Measurements from ENCODE around the gene PTCD3.

The PTCD3 gene

DNA sequence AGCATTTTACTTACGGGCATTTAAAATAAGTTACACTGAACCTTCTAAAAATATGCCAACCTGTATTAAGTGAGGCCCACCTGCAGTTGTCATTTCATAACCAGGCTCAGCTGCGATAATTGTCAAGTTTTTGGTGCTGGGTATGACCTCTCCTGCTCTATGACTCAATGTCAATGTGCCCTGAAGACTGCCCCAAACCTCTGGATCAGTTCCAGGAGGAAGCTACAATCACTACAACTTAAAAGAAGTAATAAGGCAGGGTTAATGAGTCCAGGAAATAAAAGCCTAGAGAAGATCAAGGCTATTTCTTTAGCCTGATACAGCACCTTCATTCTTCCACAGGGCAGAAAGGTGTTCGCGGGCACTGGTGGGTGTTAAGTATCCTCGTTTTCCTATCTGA lies 23.3 kb upstream of the PTCD3 start:
- Histone ChIP-seq H3K4me1 (ENCODE audit: low read depth, poor library complexity, severe bottlenecking) (peaks cover 37% of the 10 kb centered on the region), H3K36me3 (ENCODE audit: insufficient read depth) (peaks cover 12% of the 10 kb centered on the region; the same call in 1 of the 2 replicates), H3K9ac (no peak overlapping the region), H3K4me3 (IDR thresholded peaks at IDR 0.05; ENCODE audit: insufficient read depth, low read depth, low read length) (no peak overlapping the region), H3K27me3 (ENCODE audit: insufficient read depth, low read depth) (no peaks in the 10 kb centered on the region), H4K20me1 (ENCODE audit: insufficient read depth) (0 out of 2 replicates have a peak, but pooled peaks cover 4% of the 10 kb centered on the region), H3K79me2 (ENCODE audit: insufficient read depth, low read depth) (no peaks in the 10 kb centered on the region), H2AFZ (ENCODE audit: low read depth) (no peak overlapping the region), H3K4me2 (no peak overlapping the region), H3K27ac (no peak overlapping the region)
- TF ChIP-seq, protein P1, sequence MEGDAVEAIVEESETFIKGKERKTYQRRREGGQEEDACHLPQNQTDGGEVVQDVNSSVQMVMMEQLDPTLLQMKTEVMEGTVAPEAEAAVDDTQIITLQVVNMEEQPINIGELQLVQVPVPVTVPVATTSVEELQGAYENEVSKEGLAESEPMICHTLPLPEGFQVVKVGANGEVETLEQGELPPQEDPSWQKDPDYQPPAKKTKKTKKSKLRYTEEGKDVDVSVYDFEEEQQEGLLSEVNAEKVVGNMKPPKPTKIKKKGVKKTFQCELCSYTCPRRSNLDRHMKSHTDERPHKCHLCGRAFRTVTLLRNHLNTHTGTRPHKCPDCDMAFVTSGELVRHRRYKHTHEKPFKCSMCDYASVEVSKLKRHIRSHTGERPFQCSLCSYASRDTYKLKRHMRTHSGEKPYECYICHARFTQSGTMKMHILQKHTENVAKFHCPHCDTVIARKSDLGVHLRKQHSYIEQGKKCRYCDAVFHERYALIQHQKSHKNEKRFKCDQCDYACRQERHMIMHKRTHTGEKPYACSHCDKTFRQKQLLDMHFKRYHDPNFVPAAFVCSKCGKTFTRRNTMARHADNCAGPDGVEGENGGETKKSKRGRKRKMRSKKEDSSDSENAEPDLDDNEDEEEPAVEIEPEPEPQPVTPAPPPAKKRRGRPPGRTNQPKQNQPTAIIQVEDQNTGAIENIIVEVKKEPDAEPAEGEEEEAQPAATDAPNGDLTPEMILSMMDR (conservative IDR thresholded peaks at IDR 0.05; ENCODE audit: low read depth, low read length): no peak

DNA sequence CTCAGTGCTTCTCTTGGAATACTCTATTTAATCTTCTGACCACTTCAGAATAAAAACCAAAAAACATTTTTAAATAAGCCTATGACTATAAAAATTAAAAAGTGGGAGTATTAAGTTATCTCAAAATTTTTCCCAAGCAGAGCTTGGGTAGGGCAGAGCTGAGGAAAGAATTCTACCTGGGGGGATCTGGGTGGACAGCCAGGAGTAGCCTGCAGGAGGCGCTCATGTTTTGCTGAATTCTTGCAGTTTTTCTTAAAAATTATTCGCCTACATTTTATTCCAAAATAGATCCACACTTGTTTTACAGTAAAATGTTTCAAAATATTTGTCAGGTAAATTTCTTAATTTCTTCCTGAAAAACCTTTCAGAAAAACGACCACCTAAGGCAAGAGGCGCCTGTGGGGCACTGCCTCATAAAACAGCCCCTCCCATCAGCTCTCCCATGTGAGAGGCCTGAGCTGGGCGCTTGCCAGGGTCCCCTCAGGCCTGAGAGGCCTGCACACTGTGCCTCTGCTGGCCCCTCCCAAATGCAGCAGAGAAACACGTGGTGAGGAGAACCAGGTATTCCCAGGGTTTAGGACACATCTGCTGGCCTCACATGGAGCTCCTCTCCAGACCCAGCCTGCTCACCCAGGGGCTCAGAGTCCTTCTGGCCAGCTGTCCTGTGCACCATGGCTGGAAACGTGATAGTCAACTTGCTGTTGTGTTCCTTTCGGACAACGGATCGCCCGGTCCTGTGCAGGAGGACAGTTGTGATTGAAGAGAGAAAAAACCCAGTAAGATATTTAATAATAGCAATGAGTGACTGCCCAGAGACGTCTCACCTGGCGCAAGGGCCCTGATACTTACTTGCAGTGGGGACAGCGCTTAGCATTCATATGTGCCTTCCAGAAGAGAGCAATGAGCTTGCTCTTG lies 17.8 kb upstream of the PTCD3 start:
- TF ChIP-seq, protein P1 (conservative IDR thresholded peaks at IDR 0.05; ENCODE audit: low read depth, low read length): peak; percentile 70
- H3K36me3 ChIP-seq (ENCODE audit: insufficient read depth): peaks cover 16% of the 10 kb centered on the region; the same call in 1 of the 2 replicates
- H3K27me3 ChIP-seq (ENCODE audit: insufficient read depth, low read depth): no peaks in the 10 kb centered on the region
- H3K4me1 ChIP-seq (ENCODE audit: low read depth, poor library complexity, severe bottlenecking): no peaks in the 10 kb centered on the region
- H2AFZ ChIP-seq (ENCODE audit: low read depth): no peak overlapping the region
- H3K27ac ChIP-seq: no peak overlapping the region
- H3K4me2 ChIP-seq: no peak overlapping the region
- H3K79me2 ChIP-seq (ENCODE audit: insufficient read depth, low read depth): 0 out of 2 replicates have a peak, but pooled peaks cover 5% of the 10 kb centered on the region
- H3K9ac ChIP-seq: no peak overlapping the region
- no peak overlapping the region for H3K4me3 ChIP-seq (IDR thresholded peaks at IDR 0.05; ENCODE audit: insufficient read depth, low read depth, low read length)
- no peaks in the 10 kb centered on the region for H4K20me1 ChIP-seq (ENCODE audit: insufficient read depth)

DNA sequence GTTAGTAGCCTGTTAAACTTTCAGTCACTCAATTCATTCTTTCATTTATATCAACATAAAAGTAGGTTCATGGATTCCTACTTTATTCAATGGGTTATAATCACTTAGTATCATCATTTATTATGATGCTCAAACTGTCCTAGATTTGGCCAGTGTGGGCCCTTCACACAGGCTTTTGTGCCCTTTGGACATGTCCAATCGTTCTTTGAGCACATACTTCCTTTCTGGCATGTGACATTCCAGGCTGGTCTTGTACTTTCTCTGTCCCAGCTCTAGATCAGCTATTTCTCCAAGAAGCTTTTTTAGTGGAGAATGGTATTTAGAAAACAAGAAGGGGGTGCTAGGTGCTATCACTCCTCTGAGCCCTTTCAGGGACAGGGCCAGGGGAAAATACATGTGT lies 11.8 kb upstream of the PTCD3 start:
- Histone ChIP-seq H3K4me3 (IDR thresholded peaks at IDR 0.05; ENCODE audit: insufficient read depth, low read depth, low read length) (no peak overlapping the region), H3K36me3 (ENCODE audit: insufficient read depth) (peaks cover 36% of the 10 kb centered on the region; the same call in 1 of the 2 replicates), H3K4me1 (ENCODE audit: low read depth, poor library complexity, severe bottlenecking) (no peaks in the 10 kb centered on the region), H3K27ac (no peak overlapping the region), H3K4me2 (no peak overlapping the region), H4K20me1 (ENCODE audit: insufficient read depth) (0 out of 2 replicates have a peak, but pooled peaks cover 9% of the 10 kb centered on the region), H3K27me3 (ENCODE audit: insufficient read depth, low read depth) (no peaks in the 10 kb centered on the region), H3K9ac (no peak overlapping the region), H3K79me2 (ENCODE audit: insufficient read depth, low read depth) (peaks cover 37% of the 10 kb centered on the region; the same call in 1 of the 2 replicates), H2AFZ (ENCODE audit: low read depth) (no peak overlapping the region)
- TF ChIP-seq, protein P1 (conservative IDR thresholded peaks at IDR 0.05; ENCODE audit: low read depth, low read length): no peak

DNA sequence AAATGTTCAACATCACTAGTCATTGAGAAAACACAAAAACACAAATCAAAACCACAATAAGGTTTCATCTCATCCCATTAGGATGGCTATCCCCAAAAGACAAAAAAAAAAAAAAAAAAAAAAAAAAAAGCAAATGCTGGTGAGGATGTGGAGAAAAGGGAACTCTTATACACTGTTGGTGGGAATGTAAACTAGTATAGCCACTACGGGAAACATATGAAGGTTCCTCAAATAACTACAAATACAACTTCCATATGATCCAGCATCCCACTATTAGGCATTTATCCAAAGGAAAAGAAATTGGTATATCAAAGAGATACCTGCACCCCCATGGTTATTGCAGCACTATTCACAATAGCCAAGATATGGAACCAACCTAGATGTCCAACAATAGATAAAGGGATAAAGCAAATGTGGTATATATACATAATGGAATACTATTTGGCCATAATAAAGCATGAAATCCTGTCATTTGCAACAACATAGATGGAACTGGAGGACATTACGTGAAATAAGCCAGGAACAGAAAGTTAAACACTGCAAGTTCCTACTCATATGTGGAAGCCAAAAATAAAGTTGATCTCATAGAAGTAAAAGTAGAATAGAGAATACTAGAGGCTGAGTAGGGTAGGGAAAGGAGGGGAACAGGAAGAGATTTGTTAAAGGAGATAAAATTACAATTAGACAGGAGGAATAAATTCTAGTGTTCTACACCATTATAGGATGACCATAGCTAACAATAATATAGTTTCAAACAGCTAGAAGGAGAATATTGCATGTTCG lies 8.7 kb upstream of the PTCD3 start:
- no peaks in the 10 kb centered on the region for H3K27me3 ChIP-seq (ENCODE audit: insufficient read depth, low read depth)
- H3K27ac ChIP-seq: no peak overlapping the region
- H3K9ac ChIP-seq: no peak overlapping the region
- TF ChIP-seq, protein P1 (conservative IDR thresholded peaks at IDR 0.05; ENCODE audit: low read depth, low read length): no peak
- peaks cover 46% of the 10 kb centered on the region; the same call in 1 of the 2 replicates for H3K36me3 ChIP-seq (ENCODE audit: insufficient read depth)
- no peaks in the 10 kb centered on the region for H3K4me1 ChIP-seq (ENCODE audit: low read depth, poor library complexity, severe bottlenecking)
- 0 out of 2 replicates have a peak, but pooled peaks cover 9% of the 10 kb centered on the region for H4K20me1 ChIP-seq (ENCODE audit: insufficient read depth)
- H3K4me2 ChIP-seq: no peak overlapping the region
- H2AFZ ChIP-seq (ENCODE audit: low read depth): no peak overlapping the region
- no peak overlapping the region for H3K4me3 ChIP-seq (IDR thresholded peaks at IDR 0.05; ENCODE audit: insufficient read depth, low read depth, low read length)
- H3K79me2 ChIP-seq (ENCODE audit: insufficient read depth, low read depth): peaks cover 61% of the 10 kb centered on the region

All from KMS-11 (cell line).